Skeletal muscle satellite cell (primary cell): ENCODE results near the gene JAML.

Experiments
- H3K27me3 ChIP-seq: 2 replicates; pipeline ENCODE4 v1.7.0; 2013; ENCODE audit warnings: low read length; ENCODE audit not compliant: control insufficient read depth, insufficient read depth
- H3K36me3 ChIP-seq: 2 replicates; pipeline ENCODE4 v1.7.0; 2013; ENCODE audit warnings: mild to moderate bottlenecking, control low read depth, low read length; ENCODE audit not compliant: insufficient read depth
- H3K4me1 ChIP-seq: 2 replicates; pipeline ENCODE4 v1.7.0; 2013; ENCODE audit warnings: low read length; ENCODE audit not compliant: control insufficient read depth, insufficient read depth
- H3K4me2 ChIP-seq: 2 replicates; pipeline ENCODE4 v1.7.0; 2013; ENCODE audit warnings: mild to moderate bottlenecking, low read length
- H3K4me3 ChIP-seq: 2 replicates; pipeline ENCODE4 v1.7.0; 2013; ENCODE audit warnings: low read length
- H3K9ac ChIP-seq: 2 replicates; pipeline ENCODE4 v1.7.0; 2013; ENCODE audit warnings: mild to moderate bottlenecking, low read depth, low read length, moderate library complexity
- H3K9me3 ChIP-seq: replicated peaks from 2 replicates; pipeline ENCODE4 v1.7.0; 2013; ENCODE audit warnings: mild to moderate bottlenecking, control low read depth, low read length

Gene JAML

GRCh38 chr11:118156531-118157185, 68.2 kb downstream of the JAML start:
- Histone ChIP-seq H3K4me3 (no peak overlapping the region), H3K4me1 (peaks cover 3% of the 10 kb centered on the region), H3K9me3 (no peaks in the 10 kb centered on the region), H3K36me3 (no peaks in the 10 kb centered on the region), H3K27me3 (peaks cover 98% of the 10 kb centered on the region), H3K9ac (no peak overlapping the region), H3K4me2 (no peak overlapping the region)

- H3K36me3 ChIP-seq, result no peaks in the 10 kb centered on the region
- no peak overlapping the region for H3K4me3 ChIP-seq
- H3K4me2 ChIP-seq, result no peak overlapping the region
- no peaks in the 10 kb centered on the region for H3K9me3 ChIP-seq
- H3K9ac ChIP-seq, result no peak overlapping the region
- peaks cover 99% of the 10 kb centered on the region for H3K27me3 ChIP-seq
- peaks cover 3% of the 10 kb centered on the region for H3K4me1 ChIP-seq
Observed at GRCh38 chr11:118155776-118156530, 68.9 kb downstream of the JAML start.

GRCh38 chr11:118154641-118155040, 70.2 kb downstream of the JAML start:
- H3K4me2 ChIP-seq, result no peak overlapping the region
- peaks cover 3% of the 10 kb centered on the region for H3K4me1 ChIP-seq
- H3K27me3 ChIP-seq, result peaks cover 98% of the 10 kb centered on the region
- no peaks in the 10 kb centered on the region for H3K9me3 ChIP-seq
- no peaks in the 10 kb centered on the region for H3K36me3 ChIP-seq
- no peak overlapping the region for H3K9ac ChIP-seq
- no peak overlapping the region for H3K4me3 ChIP-seq

- Histone ChIP-seq H3K4me3 (no peak overlapping the region), H3K9me3 (no peaks in the 10 kb centered on the region), H3K4me1 (peaks cover 3% of the 10 kb centered on the region), H3K4me2 (no peak overlapping the region), H3K27me3 (peaks cover 98% of the 10 kb centered on the region), H3K36me3 (no peaks in the 10 kb centered on the region), H3K9ac (no peak overlapping the region)
Observed at GRCh38 chr11:118153976-118154375, 70.8 kb downstream of the JAML start.

GRCh38 chr11:118153516-118153915, 71.3 kb downstream of the JAML start:
- Histone ChIP-seq H3K4me2 (peak overlapping the region; percentile 86), H3K9me3 (no peaks in the 10 kb centered on the region), H3K36me3 (no peaks in the 10 kb centered on the region), H3K4me3 (no peak overlapping the region), H3K4me1 (peaks cover 3% of the 10 kb centered on the region), H3K27me3 (peaks cover 98% of the 10 kb centered on the region), H3K9ac (no peak overlapping the region)

GRCh38 chr11:118152552-118153471, 72.0 kb downstream of the JAML start, which contains the start of gene SCN4B:
TSS of gene SCN4B (minus strand) at chr11:118152823. CDS start at chr11:118152673, 150 bp downstream.
- no peaks in the 10 kb centered on the region for H3K36me3 ChIP-seq
- H3K9ac ChIP-seq, result no peak within 1 kb of the TSS
- H3K27me3 ChIP-seq, result peaks cover 98% of the 10 kb centered on the region
- H3K4me3 ChIP-seq, result peak within 1 kb of the TSS; percentile 55
- peaks cover 3% of the 10 kb centered on the region for H3K4me1 ChIP-seq
- H3K9me3 ChIP-seq, result no peaks in the 10 kb centered on the region
- peak within 1 kb of the TSS; percentile 86 for H3K4me2 ChIP-seq

GRCh38 chr11:118152020-118152551, 72.7 kb downstream of the JAML start:
- Histone ChIP-seq H3K27me3 (peaks cover 98% of the 10 kb centered on the region), H3K4me1 (peaks cover 3% of the 10 kb centered on the region), H3K36me3 (no peaks in the 10 kb centered on the region), H3K4me2 (peak overlapping the region; percentile 86), H3K9me3 (no peaks in the 10 kb centered on the region), H3K4me3 (no peak overlapping the region), H3K9ac (no peak overlapping the region)

GRCh38 chr11:118151431-118151830, 73.4 kb downstream of the JAML start:
- Histone ChIP-seq H3K27me3 (peaks cover 98% of the 10 kb centered on the region), H3K9me3 (no peaks in the 10 kb centered on the region), H3K4me3 (no peak overlapping the region)

GRCh38 chr11:118149493-118149892, 75.3 kb downstream of the JAML start:
- Histone ChIP-seq H3K4me2 (no peak overlapping the region), H3K4me3 (no peak overlapping the region), H3K4me1 (peaks cover 7% of the 10 kb centered on the region), H3K9ac (no peak overlapping the region), H3K27me3 (peaks cover 82% of the 10 kb centered on the region), H3K36me3 (no peaks in the 10 kb centered on the region), H3K9me3 (no peaks in the 10 kb centered on the region)

More at GRCh38 chr11:118151431-118151830, 73.4 kb downstream of the JAML start:
- Histone ChIP-seq H3K4me2 (no peak overlapping the region), H3K4me1 (peaks cover 3% of the 10 kb centered on the region), H3K36me3 (no peaks in the 10 kb centered on the region), H3K9ac (no peak overlapping the region)

- Histone ChIP-seq H3K4me2 (no peak overlapping the region), H3K27me3 (peaks cover 81% of the 10 kb centered on the region), H3K36me3 (no peaks in the 10 kb centered on the region), H3K4me1 (peaks cover 7% of the 10 kb centered on the region), H3K4me3 (no peak overlapping the region), H3K9ac (no peak overlapping the region), H3K9me3 (no peaks in the 10 kb centered on the region)
Observed at GRCh38 chr11:118148856-118149255, 76.0 kb downstream of the JAML start.

GRCh38 chr11:118148240-118148639, 76.6 kb downstream of the JAML start:
- no peaks in the 10 kb centered on the region for H3K9me3 ChIP-seq
- H3K27me3 ChIP-seq, result peaks cover 83% of the 10 kb centered on the region
- H3K36me3 ChIP-seq, result no peaks in the 10 kb centered on the region
- no peak overlapping the region for H3K4me3 ChIP-seq
- H3K9ac ChIP-seq, result no peak overlapping the region
- no peak overlapping the region for H3K4me2 ChIP-seq
- peaks cover 7% of the 10 kb centered on the region for H3K4me1 ChIP-seq
